Thyroid gland (tissue), 4 donors: ENCODE results near the gene IKZF1. TPM values are rescaled to one million over a fixed set of nuclear protein-coding genes. Genes with fewer than 3 reads are reported as not detected.

Experiments
- DNase-seq, 2 donors: peaks; one replicate each; pipeline ENCODE4 v3.0.0-alpha.2; 2019
- H3K27ac ChIP-seq, 3 donors: fragments of 200-600 bp; sonication (generic); 1 replicate in 2 of 3; 2 replicates in 1 of 3; pipeline ENCODE4 v1.5.1; 2016 to 2019; ENCODE audit warnings: mild to moderate bottlenecking in 1 of 3, moderate library complexity in 1 of 3
- H3K27me3 ChIP-seq: fragments of 200-600 bp; sonication (generic); one replicate; pipeline ENCODE4 v1.5.1; 2019
- H3K36me3 ChIP-seq, 2 donors: fragments of 200-600 bp; sonication (generic); one replicate each; pipeline ENCODE4 v1.5.1; 2016 to 2019
- H3K4me1 ChIP-seq, 2 donors: fragments of 200-600 bp; sonication (generic); one replicate each; pipeline ENCODE4 v1.5.1; 2017 to 2019
- H3K4me3 ChIP-seq, 3 donors: fragments of 200-600 bp; sonication (generic); replicated peaks in 1 of 3; 1 replicate in 2 of 3; 2 replicates in 1 of 3; pipeline ENCODE4 v1.5.1; 2016; ENCODE audit warnings: mild to moderate bottlenecking in 1 of 3
- H3K9me3 ChIP-seq: fragments of 200-600 bp; sonication (generic); one replicate; pipeline ENCODE4 v1.5.1; 2017
- POLR2A ChIP-seq, 2 donors: fragments of 450-650 bp; IDR thresholded peaks; one replicate each; pipeline ENCODE4 v1.6.1; 2017; ENCODE audit warnings: antibody characterized with exemption in 2 of 2, mild to moderate bottlenecking in 2 of 2, moderate library complexity in 1 of 2
- WGBS, 2 donors: methylation state at CpG; one replicate each; pipeline ENCODE4 v1.1.5; 2017; 5-methylcytosine and 5-hydroxymethylcytosine counted together
- intact Hi-C: fragments of 100-400 bp; cut with DNase I; formaldehyde crosslinking; loops from one replicate; pipeline ENCODE4 v1.15.1; 2023
- total RNA-seq, 4 donors: library from RNA; depleted of rRNA; stranded (reverse); fragments of >200 nt; gene quantifications; one replicate each; pipeline ENCODE4 v1.2.3, GENCODE V29; 2016
- TF ChIP-seq, protein P1 (sequence below), 6 experiments: fragments of 200-600 bp in 3 of 6; fragments of 450-650 bp in 3 of 6; sonication (generic) in 3 of 6; IDR thresholded peaks; one replicate each; pipeline ENCODE4 v1.5.1; 2016 to 2019; ENCODE audit warnings: antibody characterized with exemption in 6 of 6, mild to moderate bottlenecking in 2 of 6, inconsistent platforms in 1 of 6, moderate library complexity in 1 of 6

Gene IKZF1
- total RNA-seq, 4 donors from 2014 or later: 8.9 to 10.5 (median 9.6) TPM

DNA sequence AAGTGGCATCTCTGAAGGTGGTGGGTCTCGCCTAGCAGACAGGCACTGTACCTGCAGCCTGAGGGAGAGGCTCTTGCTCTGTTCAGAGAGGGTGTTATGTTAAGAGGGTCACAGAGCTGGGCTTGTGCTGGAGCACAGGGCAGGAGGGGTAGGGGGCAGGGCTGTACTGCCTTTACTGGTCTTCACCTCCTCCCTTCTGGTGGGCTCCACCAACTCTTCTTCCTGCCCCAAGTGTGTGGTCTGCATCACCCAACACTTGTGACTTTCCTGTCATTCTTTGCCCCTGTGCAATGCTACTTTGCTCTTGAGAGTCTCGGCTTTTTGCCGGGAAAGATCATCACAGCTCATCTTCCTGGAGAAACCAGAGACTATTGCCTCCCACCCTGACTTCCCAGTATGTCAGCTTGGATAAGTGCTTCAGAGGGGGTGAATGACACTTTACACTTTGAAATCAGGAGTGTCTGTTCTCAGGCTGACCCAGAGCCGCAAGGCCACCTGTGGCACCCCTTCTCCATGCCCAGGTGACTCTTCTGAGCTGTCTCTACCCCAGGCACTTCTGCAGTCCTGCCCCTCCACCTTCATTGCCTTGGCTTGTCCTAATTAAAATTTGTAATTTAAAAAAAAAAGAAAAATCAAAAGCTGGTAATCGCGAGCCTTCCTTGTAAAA, 38.4 kb upstream of the IKZF1 start:
- Histone ChIP-seq H3K9me3 (no peaks in the 10 kb centered on the region), H3K27ac (no peak overlapping the region), H3K4me1 (no peaks in the 10 kb centered on the region), H3K27me3 (no peaks in the 10 kb centered on the region), H3K36me3 (no peaks in the 10 kb centered on the region), H3K4me3 (no peak overlapping the region)
- intact Hi-C loops: no loop called here
- TF ChIP-seq, protein P1, sequence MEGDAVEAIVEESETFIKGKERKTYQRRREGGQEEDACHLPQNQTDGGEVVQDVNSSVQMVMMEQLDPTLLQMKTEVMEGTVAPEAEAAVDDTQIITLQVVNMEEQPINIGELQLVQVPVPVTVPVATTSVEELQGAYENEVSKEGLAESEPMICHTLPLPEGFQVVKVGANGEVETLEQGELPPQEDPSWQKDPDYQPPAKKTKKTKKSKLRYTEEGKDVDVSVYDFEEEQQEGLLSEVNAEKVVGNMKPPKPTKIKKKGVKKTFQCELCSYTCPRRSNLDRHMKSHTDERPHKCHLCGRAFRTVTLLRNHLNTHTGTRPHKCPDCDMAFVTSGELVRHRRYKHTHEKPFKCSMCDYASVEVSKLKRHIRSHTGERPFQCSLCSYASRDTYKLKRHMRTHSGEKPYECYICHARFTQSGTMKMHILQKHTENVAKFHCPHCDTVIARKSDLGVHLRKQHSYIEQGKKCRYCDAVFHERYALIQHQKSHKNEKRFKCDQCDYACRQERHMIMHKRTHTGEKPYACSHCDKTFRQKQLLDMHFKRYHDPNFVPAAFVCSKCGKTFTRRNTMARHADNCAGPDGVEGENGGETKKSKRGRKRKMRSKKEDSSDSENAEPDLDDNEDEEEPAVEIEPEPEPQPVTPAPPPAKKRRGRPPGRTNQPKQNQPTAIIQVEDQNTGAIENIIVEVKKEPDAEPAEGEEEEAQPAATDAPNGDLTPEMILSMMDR (IDR thresholded peaks at IDR 0.05): no peak
- no peak for TF ChIP-seq POLR2A (IDR thresholded peaks at IDR 0.05)
- DNase-seq: no peak
- WGBS, 2 donors: 69 to 70% methylated on average over 6 of the region's 6 CpGs

DNA sequence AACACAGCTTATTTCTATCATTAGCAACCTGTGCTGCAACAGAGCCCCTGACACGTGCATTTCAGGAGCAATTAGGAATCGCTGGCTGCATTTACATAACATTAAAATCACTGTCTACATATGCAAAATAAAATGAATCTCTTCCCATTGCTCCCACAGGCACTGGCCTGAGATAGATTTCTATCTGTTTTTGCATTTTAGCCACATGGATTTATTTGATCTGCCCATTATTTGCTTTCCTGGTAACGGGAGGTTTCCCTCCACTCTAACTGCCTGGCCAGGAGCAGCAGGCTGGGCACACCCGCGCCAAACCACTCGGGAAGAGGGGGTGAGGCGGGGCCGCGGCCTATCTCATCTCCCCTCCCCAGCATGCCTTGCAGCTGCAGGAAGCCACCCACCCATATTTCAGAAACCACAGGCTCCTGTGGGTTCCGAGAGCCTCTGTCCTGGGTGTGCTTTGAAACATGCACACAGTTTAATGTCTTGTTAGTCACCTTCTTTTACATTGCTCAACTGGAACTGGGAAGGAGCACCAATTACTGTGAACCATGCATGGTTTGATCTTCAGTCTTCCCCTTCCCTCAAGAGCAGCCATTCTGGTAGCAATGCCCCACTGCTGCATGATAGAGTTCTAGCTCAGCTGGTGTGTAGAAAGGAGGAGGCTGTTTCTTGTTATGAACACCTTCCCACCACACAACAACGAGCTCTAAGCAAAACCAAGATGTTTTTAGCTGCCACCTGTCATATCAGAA, 37.7 kb upstream of the IKZF1 start:
- no peaks in the 10 kb centered on the region for H3K27me3 ChIP-seq
- H3K4me1 ChIP-seq: no peaks in the 10 kb centered on the region
- H3K36me3 ChIP-seq: no peaks in the 10 kb centered on the region
- no peak for TF ChIP-seq POLR2A (IDR thresholded peaks at IDR 0.05)
- TF ChIP-seq, protein P1 (IDR thresholded peaks at IDR 0.05): no peak
- no peak overlapping the region for H3K27ac ChIP-seq
- intact Hi-C loops: no loop called here
- H3K9me3 ChIP-seq: no peaks in the 10 kb centered on the region
- no peak overlapping the region for H3K4me3 ChIP-seq
- no peak for DNase-seq
- WGBS, 2 donors: 57 to 67% methylated on average over 11 of the region's 11 CpGs

- no peaks in the 10 kb centered on the region for H3K27me3 ChIP-seq
- no peaks in the 10 kb centered on the region for H3K36me3 ChIP-seq
- H3K4me1 ChIP-seq: no peaks in the 10 kb centered on the region
- no peak overlapping the region for H3K4me3 ChIP-seq
- H3K27ac ChIP-seq: no peak overlapping the region
- TF ChIP-seq, protein P1 (IDR thresholded peaks at IDR 0.05): no peak
- no peak for TF ChIP-seq POLR2A (IDR thresholded peaks at IDR 0.05)
- WGBS, 2 donors: 74 to 78% methylated on average over 2 of the region's 2 CpGs
- H3K9me3 ChIP-seq: no peaks in the 10 kb centered on the region
- no peak for DNase-seq
- intact Hi-C loops: no loop called here
Measured at GRCh38 chr7:50267525-50268041, 36.9 kb upstream of the IKZF1 start.

DNA sequence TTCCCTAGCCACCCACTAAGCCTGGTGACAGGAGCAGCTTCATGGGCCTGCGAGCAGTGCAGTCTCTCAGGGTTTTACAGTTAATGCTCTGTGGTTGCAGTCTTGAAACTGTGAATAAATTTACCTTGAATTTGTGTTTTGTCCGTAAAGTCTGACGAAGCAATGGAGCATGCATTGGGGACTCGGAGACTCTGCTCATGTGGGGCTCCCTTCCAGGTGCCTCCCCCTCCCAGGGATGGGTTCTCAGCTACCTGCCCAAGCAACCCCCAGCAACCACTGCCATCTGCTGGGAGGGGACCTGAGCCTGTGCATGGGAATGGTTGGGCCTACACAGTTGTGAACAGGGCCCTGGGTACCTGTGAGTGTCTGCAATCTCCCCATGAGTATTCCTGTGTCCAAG, 36.3 kb upstream of the IKZF1 start:
- no peak overlapping the region for H3K27ac ChIP-seq
- no peaks in the 10 kb centered on the region for H3K36me3 ChIP-seq
- H3K27me3 ChIP-seq: no peaks in the 10 kb centered on the region
- DNase-seq: no peak
- no peaks in the 10 kb centered on the region for H3K9me3 ChIP-seq
- intact Hi-C loops: no loop called here
- no peaks in the 10 kb centered on the region for H3K4me1 ChIP-seq
- TF ChIP-seq POLR2A (IDR thresholded peaks at IDR 0.05): no peak
- TF ChIP-seq, protein P1 (IDR thresholded peaks at IDR 0.05): no peak
- WGBS, 2 donors: 81 to 96% methylated on average over 2 to 4 of the region's 4 CpGs
- H3K4me3 ChIP-seq: no peak overlapping the region

- intact Hi-C loops: no loop called here
- WGBS, 2 donors: 94 to 98% methylated on average over 3 of the region's 3 CpGs
Measured at GRCh38 chr7:50268990-50269389, 35.5 kb upstream of the IKZF1 start.

More at GRCh38 chr7:50268990-50269389, 35.5 kb upstream of the IKZF1 start:
- no peak for TF ChIP-seq POLR2A (IDR thresholded peaks at IDR 0.05)
- TF ChIP-seq, protein P1 (IDR thresholded peaks at IDR 0.05): no peak
- H3K4me1 ChIP-seq: no peaks in the 10 kb centered on the region
- H3K9me3 ChIP-seq: no peaks in the 10 kb centered on the region
- no peak for DNase-seq
- no peak overlapping the region for H3K4me3 ChIP-seq
- H3K27ac ChIP-seq: no peak overlapping the region
- H3K36me3 ChIP-seq: no peaks in the 10 kb centered on the region
- no peaks in the 10 kb centered on the region for H3K27me3 ChIP-seq
